Measurements from ENCODE around the gene HM13. TPM values are rescaled to one million over a fixed set of nuclear protein-coding genes. Genes with fewer than 3 reads are reported as not detected.
"Not testable (repeated sequence)": the region's sequence is repeated elsewhere in the genome, so short reads cannot be mapped to it uniquely, and the experiment has no call there.

Gene HM13
- total RNA-seq, 1 experiment from 2014 or later: 272 TPM

DNA sequence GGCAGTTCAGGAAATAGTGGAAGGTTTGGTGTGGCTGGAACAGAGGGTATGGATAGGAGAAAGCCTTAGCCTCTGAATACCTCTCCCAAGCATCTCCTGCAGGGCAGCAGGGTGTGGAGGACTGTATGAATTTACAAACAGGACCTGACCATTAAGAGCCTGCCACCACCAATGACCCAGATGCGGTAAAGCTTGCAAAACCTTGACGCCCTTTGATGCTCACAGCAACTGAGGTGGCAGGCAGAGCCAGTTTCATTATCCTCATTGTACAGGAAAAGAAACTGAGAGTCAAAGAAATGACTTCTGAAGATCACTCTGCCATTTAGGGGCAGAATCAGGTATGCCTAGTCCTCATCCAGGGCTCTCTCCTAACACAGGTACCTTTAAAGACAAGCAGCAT, 2.4 kb downstream of the HM13 start:
- Histone ChIP-seq H3K27ac (no peak overlapping the region; the same call in 1 of the 2 replicates), H3K9me3 (ENCODE audit: insufficient read depth, low read depth) (no peaks in the 10 kb centered on the region), H3K79me2 (ENCODE audit: low read depth) (peaks cover 73% of the 10 kb centered on the region), H3K4me2 (peak overlapping the region; percentile 96), H2AFZ (no peak overlapping the region), H4K20me1 (ENCODE audit: insufficient read depth) (peaks cover 50% of the 10 kb centered on the region), H3K4me3 (peak overlapping the region; percentile 95), H3K9me2 (ENCODE audit: insufficient read depth) (no peaks in the 10 kb centered on the region), H3K27me3 (ENCODE audit: insufficient read depth, low read depth) (no peaks in the 10 kb centered on the region), H3F3A (ENCODE audit: insufficient read depth, low read depth) (peaks cover 30% of the 10 kb centered on the region), H3K4me1 (replicated peaks; ENCODE audit: insufficient read depth) (peaks cover 28% of the 10 kb centered on the region), H3K36me3 (ENCODE audit: low read depth) (peaks cover 15% of the 10 kb centered on the region; the same call in 1 of the 2 replicates)
- ChIA-PET POLR2A (ENCODE audit: unreplicated experiment) (no interaction called here), CTCF (no interaction called here)
- TF ChIP-seq CTCF (conservative IDR thresholded peaks at IDR 0.05) (no peak), EZH2 (IDR thresholded peaks at IDR 0.05; ENCODE audit: low read depth) (no peak)
- no peak for DNase-seq
- intact Hi-C loops (cut with micrococcal nuclease; ENCODE audit: unreplicated experiment): loop anchor here (1.0 kb wide), 1 partner anchor 94 kb away; no protein-coding TSS in a partner anchor
- no TSS peak for BruUV-seq (replicated peaks)

DNA sequence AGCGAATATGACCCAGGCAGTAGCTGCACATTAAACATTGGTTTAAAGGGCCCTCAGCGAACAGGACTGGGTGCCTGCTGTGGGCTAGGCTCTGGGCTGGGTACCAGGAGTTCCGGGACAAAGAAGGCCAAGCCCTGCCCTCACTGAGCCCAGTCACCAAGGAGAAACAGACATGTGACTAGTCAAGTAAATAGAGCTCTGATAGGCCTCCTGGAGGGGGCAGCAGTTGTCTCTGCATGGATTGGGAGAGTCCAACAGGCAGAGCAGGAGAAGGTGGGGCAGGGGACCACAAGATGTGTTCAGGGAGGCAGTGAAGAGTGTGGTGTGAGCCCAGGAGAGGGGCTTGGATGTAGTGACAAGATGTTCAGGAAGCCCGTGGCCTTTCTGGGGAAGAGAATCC, 3.1 kb downstream of the HM13 start:
- H3K36me3 ChIP-seq (ENCODE audit: low read depth): peaks cover 19% of the 10 kb centered on the region; the same call in 1 of the 2 replicates
- no peaks in the 10 kb centered on the region for H3K9me2 ChIP-seq (ENCODE audit: insufficient read depth)
- ChIA-PET POLR2A (ENCODE audit: unreplicated experiment) (interaction anchor here (0.6 to 0.7 kb wide), 2 partner anchors 44 to 139 kb away, joined by 3 to 7 read pairs; no protein-coding TSS in a partner anchor), CTCF (interaction anchor here (0.6 to 1.6 kb wide), 5 partner anchors 43 to 95 kb away, joined by 3 to 5 read pairs (median 5); no protein-coding TSS in a partner anchor)
- intact Hi-C loops (cut with micrococcal nuclease; ENCODE audit: unreplicated experiment): loop anchor here (1.0 kb wide), 1 partner anchor 93 kb away; no protein-coding TSS in a partner anchor
- no peaks in the 10 kb centered on the region for H3K27me3 ChIP-seq (ENCODE audit: insufficient read depth, low read depth)
- peaks cover 57% of the 10 kb centered on the region for H4K20me1 ChIP-seq (ENCODE audit: insufficient read depth)
- TF ChIP-seq CTCF (conservative IDR thresholded peaks at IDR 0.05) (peak; percentile 54; the same call in 1 of the 2 replicates), EZH2 (IDR thresholded peaks at IDR 0.05; ENCODE audit: low read depth) (no peak)
- H2AFZ ChIP-seq: no peak overlapping the region
- H3K79me2 ChIP-seq (ENCODE audit: low read depth): peaks cover 81% of the 10 kb centered on the region
- no peak overlapping the region; the same call in 1 of the 2 replicates for H3K27ac ChIP-seq
- peak overlapping the region; percentile 96 for H3K4me2 ChIP-seq
- H3F3A ChIP-seq (ENCODE audit: insufficient read depth, low read depth): peaks cover 30% of the 10 kb centered on the region
- peak overlapping the region; percentile 1; the same call in 1 of the 2 replicates for H3K4me3 ChIP-seq
- BruUV-seq (replicated peaks): no TSS peak
- DNase-seq: peak; percentile 51 to 56
- no peaks in the 10 kb centered on the region for H3K9me3 ChIP-seq (ENCODE audit: insufficient read depth, low read depth)
- peaks cover 28% of the 10 kb centered on the region for H3K4me1 ChIP-seq (replicated peaks; ENCODE audit: insufficient read depth)

DNA sequence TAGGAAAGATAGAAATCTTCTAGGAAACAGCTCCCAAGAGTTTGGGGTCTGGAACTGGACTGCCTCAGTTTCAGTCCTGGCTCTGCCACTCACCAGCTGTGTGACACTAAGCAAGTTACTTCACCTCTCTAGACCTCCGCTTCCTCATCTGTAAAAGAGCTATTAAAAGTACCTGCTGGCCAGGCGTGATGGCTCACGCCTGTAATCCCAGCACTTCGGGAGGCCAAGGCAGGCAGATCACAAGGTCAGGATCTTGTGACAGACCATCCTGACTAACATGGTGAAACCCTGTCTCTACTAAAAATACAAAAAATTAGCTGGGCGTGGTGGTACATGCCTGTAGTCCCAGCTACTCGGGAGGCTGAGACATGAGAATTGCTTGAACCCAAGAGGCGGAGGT, 7.0 kb downstream of the HM13 start:
- H2AFZ ChIP-seq; BruUV-seq (replicated peaks); H3K4me3 ChIP-seq; H3K27ac ChIP-seq; DNase-seq; H3K4me2 ChIP-seq; intact Hi-C loops (cut with micrococcal nuclease; ENCODE audit: unreplicated experiment); H3K9me2 ChIP-seq (ENCODE audit: insufficient read depth); H3K9me3 ChIP-seq (ENCODE audit: insufficient read depth, low read depth); H3K27me3 ChIP-seq (ENCODE audit: insufficient read depth, low read depth); CTCF ChIA-PET; POLR2A ChIA-PET (ENCODE audit: unreplicated experiment): not testable (repeated sequence)
- H3K79me2 ChIP-seq (ENCODE audit: low read depth): peaks cover 93% of the 10 kb centered on the region
- H3K36me3 ChIP-seq (ENCODE audit: low read depth): peaks cover 21% of the 10 kb centered on the region
- peaks cover 21% of the 10 kb centered on the region for H3F3A ChIP-seq (ENCODE audit: insufficient read depth, low read depth)
- peaks cover 14% of the 10 kb centered on the region for H3K4me1 ChIP-seq (replicated peaks; ENCODE audit: insufficient read depth)
- H4K20me1 ChIP-seq (ENCODE audit: insufficient read depth): peaks cover 84% of the 10 kb centered on the region

DNA sequence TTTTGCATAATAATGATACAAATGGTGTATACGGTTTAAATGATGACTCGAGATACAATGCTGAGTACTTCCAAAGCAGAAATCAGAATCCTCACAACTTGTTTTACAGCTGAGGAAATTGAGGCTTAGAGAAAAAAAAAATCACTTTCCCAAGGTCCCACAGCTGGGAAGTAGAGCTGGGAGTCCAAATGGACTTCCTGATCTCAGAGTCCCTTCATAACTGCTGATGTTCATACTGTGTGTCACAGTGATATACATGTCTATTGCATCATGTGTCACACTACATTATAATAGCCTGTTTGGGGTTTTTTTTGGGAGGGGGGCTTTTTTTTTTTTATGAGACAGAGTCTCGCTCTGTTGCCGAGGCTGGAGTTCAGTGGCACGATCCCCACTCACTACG, 8.5 kb downstream of the HM13 start:
- no peaks in the 10 kb centered on the region for H3K27me3 ChIP-seq (ENCODE audit: insufficient read depth, low read depth)
- intact Hi-C loops (cut with micrococcal nuclease; ENCODE audit: unreplicated experiment): no loop called here
- H3K4me1 ChIP-seq (replicated peaks; ENCODE audit: insufficient read depth): no peaks in the 10 kb centered on the region
- no peak overlapping the region for H2AFZ ChIP-seq
- H3K36me3 ChIP-seq (ENCODE audit: low read depth): peaks cover 25% of the 10 kb centered on the region
- H4K20me1 ChIP-seq (ENCODE audit: insufficient read depth): peaks cover 81% of the 10 kb centered on the region
- H3K27ac ChIP-seq: no peak overlapping the region
- no TSS peak for BruUV-seq (replicated peaks)
- TF ChIP-seq CTCF (conservative IDR thresholded peaks at IDR 0.05): no peak
- no peak for TF ChIP-seq EZH2 (IDR thresholded peaks at IDR 0.05; ENCODE audit: low read depth)
- peaks cover 86% of the 10 kb centered on the region for H3K79me2 ChIP-seq (ENCODE audit: low read depth)
- no peak overlapping the region for H3K4me2 ChIP-seq
- POLR2A ChIA-PET (ENCODE audit: unreplicated experiment): no interaction called here
- H3K9me3 ChIP-seq (ENCODE audit: insufficient read depth, low read depth): no peaks in the 10 kb centered on the region
- CTCF ChIA-PET: no interaction called here
- no peak overlapping the region for H3K4me3 ChIP-seq
- H3K9me2 ChIP-seq (ENCODE audit: insufficient read depth): no peaks in the 10 kb centered on the region
- no peak for DNase-seq
- peaks cover 19% of the 10 kb centered on the region; the same call in 1 of the 2 replicates for H3F3A ChIP-seq (ENCODE audit: insufficient read depth, low read depth)

Measured in PC-9 (cell line).